Astrocyte of the hippocampus (primary cell): ENCODE results near the gene ISX.
A peak's percentile ranks its signal among the peaks of the same experiment; 100 is the strongest.
"Not testable (repeated sequence)": the region's sequence is repeated elsewhere in the genome, so short reads cannot be mapped to it uniquely, and the experiment has no call there.

Source experiments
- DNase-seq: peaks from one replicate; pipeline ENCODE4 v3.0.0; 2011; ENCODE audit warnings: low read depth, low spot score

ISX gene

GRCh38 chr22:35065796-35066218, at the start of gene ISX:
ISX (plus strand) TSS chr22:35066158; CDS start chr22:35067088, 930 bp downstream.
- no peak for DNase-seq

GRCh38 chr22:35016909-35017308, 49.0 kb upstream of the ISX start:
- DNase-seq, result no peak

- no peak for DNase-seq
These were observed 47.0 kb upstream of the ISX start for GRCh38 chr22:35018995-35019394.

GRCh38 chr22:35020517-35020916, 45.4 kb upstream of the ISX start:
- DNase-seq, result no peak

- DNase-seq, result no peak
These were observed 44.8 kb upstream of the ISX start for GRCh38 chr22:35021161-35021560.

- no peak for DNase-seq
These were observed 43.7 kb upstream of the ISX start for GRCh38 chr22:35022291-35022690.

GRCh38 chr22:35023692-35024363, 42.1 kb upstream of the ISX start:
- peak; percentile 77 for DNase-seq

- no peak for DNase-seq
These were observed 41.6 kb upstream of the ISX start for GRCh38 chr22:35024364-35024692.

- not testable (repeated sequence) for DNase-seq
These were observed 35.8 kb upstream of the ISX start for GRCh38 chr22:35030112-35030511.

- DNase-seq, result no peak
These were observed 33.4 kb upstream of the ISX start for GRCh38 chr22:35032571-35032970.

- no peak for DNase-seq
These were observed 32.2 kb upstream of the ISX start for GRCh38 chr22:35033635-35034296.

GRCh38 chr22:35034963-35035362, 31.0 kb upstream of the ISX start:
- DNase-seq, result no peak

GRCh38 chr22:35037089-35037488, 28.9 kb upstream of the ISX start:
- peak; percentile 12 for DNase-seq

- DNase-seq, result no peak
These were observed 26.3 kb upstream of the ISX start for GRCh38 chr22:35039625-35040024.

GRCh38 chr22:35043252-35043933, 22.6 kb upstream of the ISX start:
- DNase-seq, result no peak

GRCh38 chr22:35043934-35044319, 22.0 kb upstream of the ISX start:
- DNase-seq, result no peak

GRCh38 chr22:35044607-35045390, 21.2 kb upstream of the ISX start:
- no peak for DNase-seq

- DNase-seq, result no peak
These were observed 20.5 kb upstream of the ISX start for GRCh38 chr22:35045451-35045850.

GRCh38 chr22:35046744-35047462, 19.1 kb upstream of the ISX start:
- DNase-seq, result no peak

- not testable (repeated sequence) for DNase-seq
These were observed 15.9 kb upstream of the ISX start for GRCh38 chr22:35050038-35050437.

GRCh38 chr22:35051013-35051535, 14.9 kb upstream of the ISX start:
- DNase-seq, result no peak
